IMR-90 (cell line): ENCODE measurements around the gene TAF10. TPM values are rescaled to one million over a fixed set of nuclear protein-coding genes. Genes with fewer than 3 reads are reported as not detected.

Source experiments
- ATAC-seq: fragments of 200-7000 bp; cut with Tn5 transposase; 2 replicates; pipeline ENCODE4 v1.9.1; 2020; ENCODE audit warnings: low read depth, mild to moderate bottlenecking, moderate library complexity
- BruUV-seq: library from RNA; stranded (reverse); fragments of 400-500 nt; replicated peaks from 2 replicates; lab custom pipeline; 2021; lab: Mats Ljungman, UMichigan
- CTCF ChIA-PET: fragments of 300-600 bp; formaldehyde crosslinking; extraction: SDS; loops from one replicate; lab custom pipeline; 2021; ENCODE audit warnings: antibody characterized with exemption; lab: Yijun Ruan, JAX
- POLR2A ChIA-PET: fragments of 300-600 bp; sonication (Branson Sonifier 250); formaldehyde crosslinking; loops from one replicate; lab custom pipeline; 2022; ENCODE audit warnings: antibody characterized with exemption; ENCODE audit not compliant: unreplicated experiment; lab: Charles Lee
- DNase-seq: peaks from one replicate; pipeline ENCODE4 v3.0.0; 2013
- H2AFZ ChIP-seq: replicated peaks from 2 replicates; pipeline ENCODE3; 2013; ENCODE audit warnings: low read length, mild to moderate bottlenecking; ENCODE audit not compliant: poor library complexity
- H2AK5ac ChIP-seq: 2 replicates; pipeline ENCODE4 v1.6.1; 2013; ENCODE audit warnings: low read depth, low read length, inconsistent platforms
- H2AK9ac ChIP-seq: replicated peaks from 2 replicates; pipeline ENCODE3; 2013; ENCODE audit warnings: mild to moderate bottlenecking, low read depth, low read length, moderate library complexity; ENCODE audit not compliant: poor library complexity
- H2BK120ac ChIP-seq: 2 replicates; pipeline ENCODE4 v1.6.1; 2013; ENCODE audit warnings: low read depth, low read length, inconsistent platforms
- H2BK15ac ChIP-seq: 3 replicates; pipeline ENCODE4 v1.6.1; 2013; ENCODE audit warnings: low read depth, low read length, inconsistent platforms
- H2BK20ac ChIP-seq: 2 replicates; pipeline ENCODE4 v1.6.1; 2013; ENCODE audit warnings: low read depth, mild to moderate bottlenecking, inconsistent platforms, low read length, moderate library complexity
- H2BK5ac ChIP-seq: 2 replicates; pipeline ENCODE4 v1.6.1; 2013; ENCODE audit warnings: mild to moderate bottlenecking, low read depth, low read length, inconsistent platforms; ENCODE audit not compliant: poor library complexity, severe bottlenecking
- H3K14ac ChIP-seq: replicated peaks from 2 replicates; pipeline ENCODE4 v1.6.1; 2013; ENCODE audit warnings: low read depth, low read length, inconsistent platforms
- H3K18ac ChIP-seq: 2 replicates; pipeline ENCODE4 v1.6.1; 2013; ENCODE audit warnings: low read depth, low read length, control low read depth
- H3K23ac ChIP-seq: 2 replicates; pipeline ENCODE4 v1.6.1; 2013; ENCODE audit warnings: low read depth, low read length, inconsistent platforms
- H3K27ac ChIP-seq: 2 replicates; pipeline ENCODE4 v1.5.1; 2013; ENCODE audit warnings: mild to moderate bottlenecking, control low read depth, low read length; ENCODE audit not compliant: insufficient read depth
- H3K27me3 ChIP-seq: 2 replicates; pipeline ENCODE4 v1.6.1; 2013; ENCODE audit warnings: low read length; ENCODE audit not compliant: control insufficient read depth, insufficient read depth
- H3K36me3 ChIP-seq: 2 replicates; pipeline ENCODE4 v1.6.1; 2013; ENCODE audit warnings: low read length, mixed read lengths; ENCODE audit not compliant: control insufficient read depth, insufficient read depth
- H3K4ac ChIP-seq: 2 replicates; pipeline ENCODE4 v1.6.1; 2013; ENCODE audit warnings: low read depth, low read length, inconsistent platforms
- H3K4me1 ChIP-seq: 2 replicates; pipeline ENCODE4 v1.6.1; 2013; ENCODE audit warnings: low read length, mixed read lengths; ENCODE audit not compliant: control insufficient read depth, insufficient read depth
- H3K4me2 ChIP-seq: 2 replicates; pipeline ENCODE4 v1.6.1; 2013; ENCODE audit warnings: low read depth, mild to moderate bottlenecking, control low read depth, low read length, moderate library complexity
- H3K4me3 ChIP-seq: 2 replicates; pipeline ENCODE4 v1.5.1; 2013; ENCODE audit warnings: low read depth, mild to moderate bottlenecking, control low read depth, low read length, moderate library complexity; ENCODE audit not compliant: insufficient read depth
- H3K56ac ChIP-seq: 2 replicates; pipeline ENCODE4 v1.6.1; 2013; ENCODE audit warnings: low read length, inconsistent platforms; ENCODE audit not compliant: insufficient read depth; ENCODE audit errors: extremely low read depth
- H3K79me1 ChIP-seq, 2 experiments: 2 replicates each; pipeline ENCODE4 v1.6.1; 2013; ENCODE audit warnings: low read length in 2 of 2, inconsistent platforms in 1 of 2, low read depth in 1 of 2
- H3K9ac ChIP-seq: 2 replicates; pipeline ENCODE4 v1.6.1; 2013; ENCODE audit warnings: low read depth, low read length, control low read depth
- H3K9me1 ChIP-seq: 2 replicates; pipeline ENCODE4 v1.6.1; 2013; ENCODE audit warnings: low read length, inconsistent platforms; ENCODE audit not compliant: insufficient read depth
- H3K9me3 ChIP-seq: 2 replicates; pipeline ENCODE4 v1.6.1; 2013; ENCODE audit warnings: low read length; ENCODE audit not compliant: control insufficient read depth, insufficient read depth
- H4K20me1 ChIP-seq: 2 replicates; pipeline ENCODE4 v1.6.1; 2013; ENCODE audit warnings: low read length, inconsistent platforms; ENCODE audit not compliant: insufficient read depth
- H4K5ac ChIP-seq: 2 replicates; pipeline ENCODE4 v1.6.1; 2013; ENCODE audit warnings: mild to moderate bottlenecking, low read depth, low read length, control low read depth
- H4K8ac ChIP-seq, 2 experiments: 2 replicates each; pipeline ENCODE4 v1.6.1; 2013; ENCODE audit warnings: low read depth in 2 of 2, low read length in 2 of 2, control low read depth in 1 of 2, inconsistent platforms in 1 of 2
- H4K91ac ChIP-seq: 2 replicates; pipeline ENCODE4 v1.6.1; 2013; ENCODE audit warnings: low read depth, low read length, inconsistent platforms; ENCODE audit not compliant: insufficient read depth
- CTCF ChIP-seq: conservative IDR thresholded peaks from 2 replicates; pipeline ENCODE4 v1.5.1; 2012; ENCODE audit warnings: mild to moderate bottlenecking, low read depth, low read length, improper control_type of control experiment
- MAFK ChIP-seq: IDR thresholded peaks from 2 replicates; pipeline ENCODE4 v1.6.1; 2012; ENCODE audit warnings: low read depth, low read length, improper control_type of control experiment
- MAZ ChIP-seq: IDR thresholded peaks from 2 replicates; pipeline ENCODE4 v1.6.1; 2012; ENCODE audit warnings: low read depth, mild to moderate bottlenecking, low read length, improper control_type of control experiment, moderate library complexity, borderline replicate concordance
- MXI1 ChIP-seq: IDR thresholded peaks from 2 replicates; pipeline ENCODE4 v1.6.1; 2012; ENCODE audit warnings: low read depth, mild to moderate bottlenecking, low read length, moderate library complexity, borderline replicate concordance
- RAD21 ChIP-seq: IDR thresholded peaks from 2 replicates; pipeline ENCODE4 v1.6.1; 2012; ENCODE audit warnings: low read length, improper control_type of control experiment
- RFX5 ChIP-seq: IDR thresholded peaks from 2 replicates; pipeline ENCODE4 v1.8.0; 2012; ENCODE audit warnings: low read depth, mild to moderate bottlenecking, low read length, moderate library complexity
- WGBS, 2 experiments: methylation state at CpG; one replicate each; pipeline versions ENCODE4 v1.1.5 to v1.1.7; 2013; ENCODE audit warnings: missing lambda C conversion rate in 2 of 2; ENCODE audit not compliant: insufficient read length in 1 of 2; ENCODE audit errors: extremely low coverage in 2 of 2; 5-methylcytosine and 5-hydroxymethylcytosine counted together
- dilution Hi-C: fragments of 300-500 bp; cut with HindIII; formaldehyde crosslinking; loops from one replicate; pipeline ENCODE4 v1.14.3; 2018; ENCODE audit warnings: low sequenced_read_pairs; ENCODE audit not compliant: unreplicated experiment
- in situ Hi-C: fragments of 300-500 bp; cut with MboI; formaldehyde crosslinking; loops from 3 replicates; pipeline ENCODE4 v1.14.3; 2019; ENCODE audit warnings: low sequenced_read_pairs, inconsistent platforms, mixed read lengths
- intact Hi-C: fragments of 100-400 bp; cut with micrococcal nuclease; formaldehyde crosslinking; loops from 2 replicates; pipeline ENCODE4 v1.10.0; 2022
- polyA plus RNA-seq, 3 experiments: library from polyadenylated mRNA; depleted of rRNA; stranded (reverse); fragments of >200 nt; gene quantifications; 2 replicates each; pipeline ENCODE4 v1.2.3, GENCODE V29; 2012; ENCODE audit warnings: low replicate concordance in 1 of 3
- total RNA-seq: library from RNA; depleted of rRNA; stranded (reverse); fragments of >200 nt; gene quantifications from 2 replicates; pipeline ENCODE4 v1.2.3, GENCODE V29; 2012

TAF10 gene
- total and polyA plus RNA-seq, 2 of the 4 experiments (the other 2 are of a cell fraction), result 18.6 to 132 TPM

- Histone ChIP-seq H4K8ac (no peak overlapping the region), H3K9me3 (no peaks in the 10 kb centered on the region), H2AFZ (no peak overlapping the region), H3K18ac (no peak overlapping the region), H2BK20ac (no peak overlapping the region), H3K4me1 (peaks cover 5% of the 10 kb centered on the region; the same call in 1 of the 2 replicates), H3K4me2 (no peak overlapping the region), H2BK15ac (no peak overlapping the region), H2BK120ac (no peak overlapping the region), H4K91ac (no peak overlapping the region), H2BK5ac (no peak overlapping the region), H3K14ac (no peak overlapping the region), H3K27ac (no peak overlapping the region), H3K79me1 (no peaks in the 10 kb centered on the region), H4K20me1 (no peaks in the 10 kb centered on the region), H3K36me3 (no peaks in the 10 kb centered on the region), H3K23ac (no peak overlapping the region), H3K4ac (no peak overlapping the region), H3K9ac (no peak overlapping the region), H3K9me1 (peaks cover 10% of the 10 kb centered on the region), H4K5ac (no peak overlapping the region), H3K4me3 (no peak overlapping the region), H3K27me3 (no peaks in the 10 kb centered on the region), H2AK9ac (no peak overlapping the region), H3K56ac (no peak overlapping the region), H2AK5ac (no peak overlapping the region)
- 85% methylated on average over 6 of the region's 10 CpGs; no CpG with 5 or more reads in 1 of the 2 experiments for WGBS, 2 experiments
- no peak for ATAC-seq
- ChIA-PET CTCF (no interaction called here), POLR2A (no interaction called here)
- BruUV-seq, result no TSS peak
- dilution Hi-C loops (no loop called here), in situ Hi-C loops (no loop called here), intact Hi-C loops (no loop called here)
- DNase-seq, result no peak
- no peak for TF ChIP-seq MXI1
- TF ChIP-seq MAZ, result no peak
- TF ChIP-seq RAD21, result no peak
- TF ChIP-seq MAFK, result no peak
- no peak for TF ChIP-seq RFX5
- no peak for TF ChIP-seq CTCF
Measured at GRCh38 chr11:6563667-6564066, 48.3 kb downstream of the TAF10 start.
